ENCODE measurements around the gene PXN. TPM values are rescaled to one million over a fixed set of nuclear protein-coding genes. Genes with fewer than 3 reads are reported as not detected.
"Not testable (repeated sequence)": the region's sequence is repeated elsewhere in the genome, so short reads cannot be mapped to it uniquely, and the experiment has no call there.

Gene PXN
- total and polyA plus RNA-seq, 2 experiments from 2014 or later: 38.4 to 76.0 TPM

DNA sequence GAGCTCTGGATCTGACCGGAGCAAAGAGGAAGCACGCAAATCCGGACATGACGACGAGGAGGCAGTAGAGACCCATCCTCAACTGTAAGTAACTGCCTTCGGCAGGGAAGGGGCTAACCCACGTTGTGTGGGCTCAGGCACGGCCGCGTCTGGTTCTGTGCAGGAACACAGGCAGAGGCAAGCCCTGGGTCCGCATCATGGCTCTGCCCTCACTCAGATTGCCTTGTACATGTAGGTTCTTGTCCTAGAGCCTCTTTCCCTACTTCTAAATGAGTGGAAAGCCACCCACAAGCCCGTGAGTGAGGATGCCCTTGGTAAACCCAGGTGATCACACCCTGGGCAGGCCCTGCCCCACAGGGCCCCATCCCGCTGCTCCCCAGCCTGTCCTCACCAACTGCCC lies 55.7 kb downstream of the PXN start:
- H3K4me1 Mint-ChIP-seq: no peaks in the 10 kb centered on the region; the same call in 2 of the 3 replicates

DNA sequence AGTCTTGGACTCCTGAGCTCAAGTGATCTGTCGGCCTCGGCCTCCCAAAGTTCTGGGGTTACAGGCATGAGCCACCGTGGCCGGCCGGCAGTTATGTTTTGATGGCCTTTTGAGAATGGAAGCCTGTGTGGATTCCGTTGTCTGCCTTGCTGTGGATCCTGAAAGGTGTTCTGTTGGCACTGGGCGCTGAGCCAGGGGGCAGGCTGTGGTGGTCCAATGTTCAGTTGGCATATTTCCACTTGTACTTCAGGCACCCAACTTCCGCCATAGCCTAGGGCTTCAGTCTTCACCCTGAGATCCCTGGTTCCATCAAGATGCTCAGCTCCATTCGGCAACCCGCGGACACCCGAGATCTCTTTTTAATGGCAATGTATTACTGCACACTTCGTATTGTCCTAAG lies 58.3 kb downstream of the PXN start:
- Histone ChIP-seq H3K36me3 (ENCODE audit: insufficient read depth) (peaks cover 5% of the 10 kb centered on the region; the same call in 1 of the 2 replicates), H3K4me1 (ENCODE audit: insufficient read depth) (peaks cover under 1% of the 10 kb centered on the region; the same call in 1 of the 2 replicates), H3K9me2 (ENCODE audit: insufficient read depth) (no peaks in the 10 kb centered on the region), H3K4me2 (no peak overlapping the region), H4K20me1 (replicated peaks; ENCODE audit: insufficient read depth) (peaks cover 5% of the 10 kb centered on the region; the same call in 1 of the 2 replicates), H3K27me3 (ENCODE audit: insufficient read depth) (no peaks in the 10 kb centered on the region), H3F3A (replicated peaks; ENCODE audit: low read depth) (peaks cover 9% of the 10 kb centered on the region; the same call in 1 of the 2 replicates), H3K4me3 (no peak overlapping the region), H3K27ac (ENCODE audit: low read depth) (no peak overlapping the region), H3K79me2 (replicated peaks; ENCODE audit: insufficient read depth) (peaks cover 12% of the 10 kb centered on the region), H2AFZ (no peak overlapping the region)
- H3K27ac Mint-ChIP-seq: no peak overlapping the region
- H3K4me3 Mint-ChIP-seq: no peak overlapping the region
- H3K4me1 Mint-ChIP-seq: peaks cover 4% of the 10 kb centered on the region; the same call in 1 of the 3 replicates
- ATAC-seq: no peak
- H3K9me3 Mint-ChIP-seq: peaks cover 9% of the 10 kb centered on the region; the same call in 2 of the 3 replicates
- TF ChIP-seq, protein P1, sequence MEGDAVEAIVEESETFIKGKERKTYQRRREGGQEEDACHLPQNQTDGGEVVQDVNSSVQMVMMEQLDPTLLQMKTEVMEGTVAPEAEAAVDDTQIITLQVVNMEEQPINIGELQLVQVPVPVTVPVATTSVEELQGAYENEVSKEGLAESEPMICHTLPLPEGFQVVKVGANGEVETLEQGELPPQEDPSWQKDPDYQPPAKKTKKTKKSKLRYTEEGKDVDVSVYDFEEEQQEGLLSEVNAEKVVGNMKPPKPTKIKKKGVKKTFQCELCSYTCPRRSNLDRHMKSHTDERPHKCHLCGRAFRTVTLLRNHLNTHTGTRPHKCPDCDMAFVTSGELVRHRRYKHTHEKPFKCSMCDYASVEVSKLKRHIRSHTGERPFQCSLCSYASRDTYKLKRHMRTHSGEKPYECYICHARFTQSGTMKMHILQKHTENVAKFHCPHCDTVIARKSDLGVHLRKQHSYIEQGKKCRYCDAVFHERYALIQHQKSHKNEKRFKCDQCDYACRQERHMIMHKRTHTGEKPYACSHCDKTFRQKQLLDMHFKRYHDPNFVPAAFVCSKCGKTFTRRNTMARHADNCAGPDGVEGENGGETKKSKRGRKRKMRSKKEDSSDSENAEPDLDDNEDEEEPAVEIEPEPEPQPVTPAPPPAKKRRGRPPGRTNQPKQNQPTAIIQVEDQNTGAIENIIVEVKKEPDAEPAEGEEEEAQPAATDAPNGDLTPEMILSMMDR (conservative IDR thresholded peaks at IDR 0.05; ENCODE audit: low read depth in 2 of 2): no peak
- TF ChIP-seq, protein P2, sequence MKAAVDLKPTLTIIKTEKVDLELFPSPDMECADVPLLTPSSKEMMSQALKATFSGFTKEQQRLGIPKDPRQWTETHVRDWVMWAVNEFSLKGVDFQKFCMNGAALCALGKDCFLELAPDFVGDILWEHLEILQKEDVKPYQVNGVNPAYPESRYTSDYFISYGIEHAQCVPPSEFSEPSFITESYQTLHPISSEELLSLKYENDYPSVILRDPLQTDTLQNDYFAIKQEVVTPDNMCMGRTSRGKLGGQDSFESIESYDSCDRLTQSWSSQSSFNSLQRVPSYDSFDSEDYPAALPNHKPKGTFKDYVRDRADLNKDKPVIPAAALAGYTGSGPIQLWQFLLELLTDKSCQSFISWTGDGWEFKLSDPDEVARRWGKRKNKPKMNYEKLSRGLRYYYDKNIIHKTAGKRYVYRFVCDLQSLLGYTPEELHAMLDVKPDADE (IDR thresholded peaks at IDR 0.05): no peak
- TF ChIP-seq, protein P3, sequence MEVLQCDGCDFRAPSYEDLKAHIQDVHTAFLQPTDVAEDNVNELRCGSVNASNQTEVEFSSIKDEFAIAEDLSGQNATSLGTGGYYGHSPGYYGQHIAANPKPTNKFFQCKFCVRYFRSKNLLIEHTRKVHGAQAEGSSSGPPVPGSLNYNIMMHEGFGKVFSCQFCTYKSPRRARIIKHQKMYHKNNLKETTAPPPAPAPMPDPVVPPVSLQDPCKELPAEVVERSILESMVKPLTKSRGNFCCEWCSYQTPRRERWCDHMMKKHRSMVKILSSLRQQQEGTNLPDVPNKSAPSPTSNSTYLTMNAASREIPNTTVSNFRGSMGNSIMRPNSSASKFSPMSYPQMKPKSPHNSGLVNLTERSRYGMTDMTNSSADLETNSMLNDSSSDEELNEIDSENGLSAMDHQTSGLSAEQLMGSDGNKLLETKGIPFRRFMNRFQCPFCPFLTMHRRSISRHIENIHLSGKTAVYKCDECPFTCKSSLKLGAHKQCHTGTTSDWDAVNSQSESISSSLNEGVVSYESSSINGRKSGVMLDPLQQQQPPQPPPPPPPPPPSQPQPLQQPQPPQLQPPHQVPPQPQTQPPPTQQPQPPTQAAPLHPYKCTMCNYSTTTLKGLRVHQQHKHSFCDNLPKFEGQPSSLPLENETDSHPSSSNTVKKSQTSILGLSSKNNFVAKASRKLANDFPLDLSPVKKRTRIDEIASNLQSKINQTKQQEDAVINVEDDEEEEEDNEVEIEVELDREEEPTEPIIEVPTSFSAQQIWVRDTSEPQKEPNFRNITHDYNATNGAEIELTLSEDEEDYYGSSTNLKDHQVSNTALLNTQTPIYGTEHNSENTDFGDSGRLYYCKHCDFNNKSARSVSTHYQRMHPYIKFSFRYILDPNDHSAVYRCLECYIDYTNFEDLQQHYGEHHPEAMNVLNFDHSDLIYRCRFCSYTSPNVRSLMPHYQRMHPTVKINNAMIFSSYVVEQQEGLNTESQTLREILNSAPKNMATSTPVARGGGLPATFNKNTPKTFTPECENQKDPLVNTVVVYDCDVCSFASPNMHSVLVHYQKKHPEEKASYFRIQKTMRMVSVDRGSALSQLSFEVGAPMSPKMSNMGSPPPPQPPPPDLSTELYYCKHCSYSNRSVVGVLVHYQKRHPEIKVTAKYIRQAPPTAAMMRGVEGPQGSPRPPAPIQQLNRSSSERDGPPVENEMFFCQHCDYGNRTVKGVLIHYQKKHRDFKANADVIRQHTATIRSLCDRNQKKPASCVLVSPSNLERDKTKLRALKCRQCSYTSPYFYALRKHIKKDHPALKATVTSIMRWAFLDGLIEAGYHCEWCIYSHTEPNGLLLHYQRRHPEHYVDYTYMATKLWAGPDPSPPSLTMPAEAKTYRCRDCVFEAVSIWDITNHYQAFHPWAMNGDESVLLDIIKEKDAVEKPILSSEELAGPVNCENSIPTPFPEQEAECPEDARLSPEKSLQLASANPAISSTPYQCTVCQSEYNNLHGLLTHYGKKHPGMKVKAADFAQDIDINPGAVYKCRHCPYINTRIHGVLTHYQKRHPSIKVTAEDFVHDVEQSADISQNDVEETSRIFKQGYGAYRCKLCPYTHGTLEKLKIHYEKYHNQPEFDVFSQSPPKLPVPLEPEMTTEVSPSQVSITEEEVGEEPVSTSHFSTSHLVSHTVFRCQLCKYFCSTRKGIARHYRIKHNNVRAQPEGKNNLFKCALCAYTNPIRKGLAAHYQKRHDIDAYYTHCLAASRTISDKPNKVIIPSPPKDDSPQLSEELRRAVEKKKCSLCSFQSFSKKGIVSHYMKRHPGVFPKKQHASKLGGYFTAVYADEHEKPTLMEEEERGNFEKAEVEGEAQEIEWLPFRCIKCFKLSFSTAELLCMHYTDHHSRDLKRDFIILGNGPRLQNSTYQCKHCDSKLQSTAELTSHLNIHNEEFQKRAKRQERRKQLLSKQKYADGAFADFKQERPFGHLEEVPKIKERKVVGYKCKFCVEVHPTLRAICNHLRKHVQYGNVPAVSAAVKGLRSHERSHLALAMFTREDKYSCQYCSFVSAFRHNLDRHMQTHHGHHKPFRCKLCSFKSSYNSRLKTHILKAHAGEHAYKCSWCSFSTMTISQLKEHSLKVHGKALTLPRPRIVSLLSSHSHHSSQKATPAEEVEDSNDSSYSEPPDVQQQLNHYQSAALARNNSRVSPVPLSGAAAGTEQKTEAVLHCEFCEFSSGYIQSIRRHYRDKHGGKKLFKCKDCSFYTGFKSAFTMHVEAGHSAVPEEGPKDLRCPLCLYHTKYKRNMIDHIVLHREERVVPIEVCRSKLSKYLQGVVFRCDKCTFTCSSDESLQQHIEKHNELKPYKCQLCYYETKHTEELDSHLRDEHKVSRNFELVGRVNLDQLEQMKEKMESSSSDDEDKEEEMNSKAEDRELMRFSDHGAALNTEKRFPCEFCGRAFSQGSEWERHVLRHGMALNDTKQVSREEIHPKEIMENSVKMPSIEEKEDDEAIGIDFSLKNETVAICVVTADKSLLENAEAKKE (CRISPR knock-in tag; IDR thresholded peaks at IDR 0.05): no peak
- no peak for TF ChIP-seq NANOG (IDR thresholded peaks at IDR 0.05; ENCODE audit: borderline replicate concordance)
- no peak for TF ChIP-seq ZNF114 (CRISPR knock-in tag; IDR thresholded peaks at IDR 0.05)
- TF ChIP-seq STAT1 (IDR thresholded peaks at IDR 0.05; ENCODE audit: unreplicated experiment): no peak
- DNase-seq (ENCODE audit: low spot score): no peak
- peaks cover 6% of the 10 kb centered on the region for H3K27me3 Mint-ChIP-seq (ENCODE audit: insufficient read depth, low read depth, poor library complexity)
- H3K36me3 Mint-ChIP-seq (ENCODE audit: low read depth): peaks cover 66% of the 10 kb centered on the region

More for the DNA sequence above, 55.7 kb downstream of the PXN start:
- no peak overlapping the region for H3K4me3 ChIP-seq
- Mint-ChIP-seq H3K9me3 (peaks cover 9% of the 10 kb centered on the region; the same call in 2 of the 3 replicates), H3K36me3 (ENCODE audit: low read depth) (peaks cover 74% of the 10 kb centered on the region), H3K27ac (no peak overlapping the region), H3K4me3 (no peak overlapping the region), H3K27me3 (ENCODE audit: insufficient read depth, low read depth, poor library complexity) (peaks cover 6% of the 10 kb centered on the region)
- TF ChIP-seq CREB1 (CRISPR knock-in tag; IDR thresholded peaks at IDR 0.05; ENCODE audit: low read depth): no peak
- H3K27me3 ChIP-seq (ENCODE audit: insufficient read depth): no peaks in the 10 kb centered on the region
- no peaks in the 10 kb centered on the region; the same call in 1 of the 2 replicates for H3K4me1 ChIP-seq (ENCODE audit: insufficient read depth)
- H3K27ac ChIP-seq (ENCODE audit: low read depth): no peak overlapping the region
- H2AFZ ChIP-seq: no peak overlapping the region
- peaks cover 18% of the 10 kb centered on the region; the same call in 1 of the 2 replicates for H3F3A ChIP-seq (replicated peaks; ENCODE audit: low read depth)
- DNase-seq (ENCODE audit: low spot score): no peak
- H3K4me2 ChIP-seq: no peak overlapping the region
- H3K79me2 ChIP-seq (replicated peaks; ENCODE audit: insufficient read depth): no peaks in the 10 kb centered on the region
- ATAC-seq: no peak
- H3K9me2 ChIP-seq (ENCODE audit: insufficient read depth): no peaks in the 10 kb centered on the region
- peaks cover 10% of the 10 kb centered on the region; the same call in 1 of the 2 replicates for H4K20me1 ChIP-seq (replicated peaks; ENCODE audit: insufficient read depth)
- peaks cover 10% of the 10 kb centered on the region for H3K36me3 ChIP-seq (ENCODE audit: insufficient read depth)

DNA sequence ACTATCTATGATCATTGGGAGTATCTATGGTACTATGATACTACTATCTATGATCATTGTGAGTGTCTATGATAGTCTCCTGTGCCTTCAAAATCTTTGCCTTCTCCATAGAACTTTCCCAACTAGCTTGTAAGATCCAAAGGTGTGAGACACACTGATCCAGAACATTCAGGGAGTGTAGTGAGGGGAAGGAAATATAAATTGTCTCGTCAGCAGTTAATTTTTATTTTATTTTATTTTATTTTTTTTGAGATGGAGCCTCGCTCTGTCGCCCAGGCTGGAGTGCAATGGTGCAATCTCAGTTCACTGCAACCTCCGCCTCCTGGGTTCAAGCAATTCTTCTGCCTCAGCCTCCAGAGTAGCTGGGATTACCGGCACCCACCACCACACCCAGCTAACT lies 58.7 kb downstream of the PXN start:
- not testable (repeated sequence) for H3K4me1 Mint-ChIP-seq; H3K4me3 ChIP-seq; H3K9me3 Mint-ChIP-seq; H3K4me1 ChIP-seq (ENCODE audit: insufficient read depth); H3K4me3 Mint-ChIP-seq; H4K20me1 ChIP-seq (replicated peaks; ENCODE audit: insufficient read depth); H3K27ac Mint-ChIP-seq; H3K27me3 Mint-ChIP-seq (ENCODE audit: insufficient read depth, low read depth, poor library complexity); ATAC-seq; H3K27me3 ChIP-seq (ENCODE audit: insufficient read depth); H3K27ac ChIP-seq (ENCODE audit: low read depth); H3K4me2 ChIP-seq; H3K9me2 ChIP-seq (ENCODE audit: insufficient read depth); H3K36me3 ChIP-seq (ENCODE audit: insufficient read depth); H3F3A ChIP-seq (replicated peaks; ENCODE audit: low read depth); H2AFZ ChIP-seq; DNase-seq (ENCODE audit: low spot score)
- peaks cover 64% of the 10 kb centered on the region for H3K36me3 Mint-ChIP-seq (ENCODE audit: low read depth)
- H3K79me2 ChIP-seq (replicated peaks; ENCODE audit: insufficient read depth): peaks cover 16% of the 10 kb centered on the region

All from GM23338 (cell line).